ENCODE data around the gene PADI2. TPM values are rescaled to one million over a fixed set of nuclear protein-coding genes. Genes with fewer than 3 reads are reported as not detected.

Gene PADI2
- total and polyA plus RNA-seq, 9 of the 15 experiments (the other 6 are each of a cell fraction or from before 2014, with no cell fraction given), result 0.01 to 0.11 (median 0.01) TPM; not detected in 5

- TF ChIP-seq RAD21 (CRISPR knock-in tag; conservative IDR thresholded peaks at IDR 0.05 in 1 of 2, IDR thresholded peaks at IDR 0.05 in 1 of 2) (peak; percentile 96 to 99), MBD1 (CRISPR knock-in tag; IDR thresholded peaks at IDR 0.05) (no peak), PRMT5 (CRISPR knock-in tag; IDR thresholded peaks at IDR 0.05) (no peak), FOXA3 (CRISPR knock-in tag; conservative IDR thresholded peaks at IDR 0.05 in 1 of 2, IDR thresholded peaks at IDR 0.05 in 1 of 2) (no peak), FOSL1 (tag; conservative IDR thresholded peaks at IDR 0.05) (no peak), JUN (IDR thresholded peaks at IDR 0.05; ENCODE audit: borderline replicate concordance, low read depth, low read length) (peak; percentile 29; the same call in 1 of the 2 replicates), JUN (CRISPR knock-in tag; IDR thresholded peaks at IDR 0.05; ENCODE audit: borderline replicate concordance) (no peak), ZNF384 (IDR thresholded peaks at IDR 0.05; ENCODE audit: low read depth, low read length) (no peak), TCF7 (IDR thresholded peaks at IDR 0.05; ENCODE audit: borderline replicate concordance) (no peak), MYC (IDR thresholded peaks at IDR 0.05; ENCODE audit: low read depth, low read length) (peak; percentile 62), MYC (CRISPR knock-in tag; IDR thresholded peaks at IDR 0.05; ENCODE audit: borderline replicate concordance, low read depth) (no peak), MEIS2 (IDR thresholded peaks at IDR 0.05; ENCODE audit: partially characterized antibody) (no peak), CBX1 (IDR thresholded peaks at IDR 0.05; ENCODE audit: low read depth) (no peak), XRCC5 (IDR thresholded peaks at IDR 0.05; ENCODE audit: low read depth, low read length) (0 out of 2 replicates have a peak, but pooled peaks have one; percentile 41), CC2D1A (IDR thresholded peaks at IDR 0.05) (peak; percentile 58; the same call in 1 of the 2 replicates), YY1 (IDR thresholded peaks at IDR 0.05; ENCODE audit: borderline replicate concordance in 1 of 3, control insufficient read depth in 1 of 3, extremely low read depth in 1 of 3, insufficient read depth in 3 of 3, insufficient read length in 1 of 3, insufficient replicate concordance in 2 of 3, low read depth in 1 of 3, low read length in 2 of 3) (peak in 2 of 3 experiments; percentile 24 to 49), ARID2 (IDR thresholded peaks at IDR 0.05) (peak; percentile 63; the same call in 1 of the 2 replicates), ATF1 (CRISPR knock-in tag; IDR thresholded peaks at IDR 0.05) (no peak), ATF1 (tag; IDR thresholded peaks at IDR 0.05) (0 out of 2 replicates have a peak, but pooled peaks have one; percentile 10), EP300 (IDR thresholded peaks at IDR 0.05; ENCODE audit: low read length) (0 out of 2 replicates have a peak, but pooled peaks have one; percentile 9), RB1 (IDR thresholded peaks at IDR 0.05; ENCODE audit: low read depth) (peak; percentile 70; the same call in 1 of the 2 replicates), TSC22D4 (tag; IDR thresholded peaks at IDR 0.05) (no peak)
- TF ChIP-seq, protein P1, sequence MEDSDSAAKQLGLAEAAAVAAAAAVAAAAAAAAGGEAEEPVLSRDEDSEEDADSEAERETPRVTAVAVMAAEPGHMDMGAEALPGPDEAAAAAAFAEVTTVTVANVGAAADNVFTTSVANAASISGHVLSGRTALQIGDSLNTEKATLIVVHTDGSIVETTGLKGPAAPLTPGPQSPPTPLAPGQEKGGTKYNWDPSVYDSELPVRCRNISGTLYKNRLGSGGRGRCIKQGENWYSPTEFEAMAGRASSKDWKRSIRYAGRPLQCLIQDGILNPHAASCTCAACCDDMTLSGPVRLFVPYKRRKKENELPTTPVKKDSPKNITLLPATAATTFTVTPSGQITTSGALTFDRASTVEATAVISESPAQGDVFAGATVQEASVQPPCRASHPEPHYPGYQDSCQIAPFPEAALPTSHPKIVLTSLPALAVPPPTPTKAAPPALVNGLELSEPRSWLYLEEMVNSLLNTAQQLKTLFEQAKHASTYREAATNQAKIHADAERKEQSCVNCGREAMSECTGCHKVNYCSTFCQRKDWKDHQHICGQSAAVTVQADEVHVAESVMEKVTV (CRISPR knock-in tag; IDR thresholded peaks at IDR 0.05), result peak; percentile 92
- TF ChIP-seq, protein P2, sequence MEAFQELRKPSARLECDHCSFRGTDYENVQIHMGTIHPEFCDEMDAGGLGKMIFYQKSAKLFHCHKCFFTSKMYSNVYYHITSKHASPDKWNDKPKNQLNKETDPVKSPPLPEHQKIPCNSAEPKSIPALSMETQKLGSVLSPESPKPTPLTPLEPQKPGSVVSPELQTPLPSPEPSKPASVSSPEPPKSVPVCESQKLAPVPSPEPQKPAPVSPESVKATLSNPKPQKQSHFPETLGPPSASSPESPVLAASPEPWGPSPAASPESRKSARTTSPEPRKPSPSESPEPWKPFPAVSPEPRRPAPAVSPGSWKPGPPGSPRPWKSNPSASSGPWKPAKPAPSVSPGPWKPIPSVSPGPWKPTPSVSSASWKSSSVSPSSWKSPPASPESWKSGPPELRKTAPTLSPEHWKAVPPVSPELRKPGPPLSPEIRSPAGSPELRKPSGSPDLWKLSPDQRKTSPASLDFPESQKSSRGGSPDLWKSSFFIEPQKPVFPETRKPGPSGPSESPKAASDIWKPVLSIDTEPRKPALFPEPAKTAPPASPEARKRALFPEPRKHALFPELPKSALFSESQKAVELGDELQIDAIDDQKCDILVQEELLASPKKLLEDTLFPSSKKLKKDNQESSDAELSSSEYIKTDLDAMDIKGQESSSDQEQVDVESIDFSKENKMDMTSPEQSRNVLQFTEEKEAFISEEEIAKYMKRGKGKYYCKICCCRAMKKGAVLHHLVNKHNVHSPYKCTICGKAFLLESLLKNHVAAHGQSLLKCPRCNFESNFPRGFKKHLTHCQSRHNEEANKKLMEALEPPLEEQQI (IDR thresholded peaks at IDR 0.05), result no peak
Measured at GRCh38 chr1:17125756-17126237, 6.5 kb upstream of the PADI2 start (continued).
